ENCODE results near the gene ZMYND8.
"Not testable (repeated sequence)": the region's sequence is repeated elsewhere in the genome, so short reads cannot be mapped to it uniquely, and the experiment has no call there.

The ZMYND8 gene

DNA sequence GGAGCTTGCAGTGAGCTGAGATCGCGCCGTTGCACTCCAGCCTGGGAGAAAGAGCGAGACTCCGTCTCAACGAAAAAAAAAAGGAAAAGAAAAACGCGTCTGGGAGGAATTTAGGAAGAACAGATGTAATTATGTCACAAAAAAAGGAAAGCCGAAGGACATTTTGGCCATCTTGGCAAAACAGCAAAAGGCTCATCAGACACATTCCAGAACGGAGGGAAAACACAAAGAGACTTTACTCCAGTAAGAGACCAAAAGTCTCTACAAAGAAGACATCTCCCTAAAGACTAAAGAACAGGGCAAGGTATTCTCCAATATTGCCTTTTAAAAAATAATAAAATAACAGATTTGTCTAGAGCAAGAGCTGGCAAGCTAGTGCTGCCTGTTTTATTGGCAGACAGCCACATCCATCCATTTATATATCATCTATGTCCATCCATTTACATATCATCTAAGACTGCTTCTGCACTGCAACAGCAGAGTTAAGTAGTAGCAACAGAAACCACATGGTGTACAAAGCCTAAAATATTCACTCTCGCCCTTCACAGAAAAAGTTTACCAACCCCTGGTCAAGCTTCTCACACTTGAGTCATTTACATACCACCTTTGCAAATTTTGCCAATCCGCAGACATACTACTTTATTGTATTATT is 133.9 kb downstream of the ZMYND8 start:
- no peak for DNase-seq

- DNase-seq, result no peak
Observed at GRCh38 chr20:47221036-47221625, 135.4 kb downstream of the ZMYND8 start.

DNA sequence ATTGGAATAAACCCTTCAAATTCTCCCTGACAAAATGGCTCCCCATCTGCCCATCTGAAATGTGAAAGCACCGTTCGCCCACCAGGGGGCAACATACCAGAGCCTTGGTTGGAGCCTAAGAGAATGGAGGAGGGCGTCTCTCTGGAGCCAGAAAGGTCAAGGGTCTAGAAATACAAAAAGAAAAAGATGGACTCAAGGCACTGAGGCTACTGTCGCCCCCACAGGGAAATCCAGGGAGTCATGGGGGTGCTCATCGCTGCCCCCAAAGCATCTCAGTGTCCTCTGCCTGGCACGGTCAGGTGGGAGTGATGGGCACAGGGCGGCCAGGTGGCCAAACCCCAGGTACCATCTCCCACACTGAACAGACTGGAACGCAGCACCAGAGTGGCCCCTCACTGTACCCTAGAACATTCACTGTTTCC is 136.3 kb downstream of the ZMYND8 start:
- DNase-seq, result no peak

GRCh38 chr20:47217482-47218446 is 138.7 kb downstream of the ZMYND8 start:
- no peak for DNase-seq

GRCh38 chr20:47216819-47217410 is 139.6 kb downstream of the ZMYND8 start:
- DNase-seq, result no peak

GRCh38 chr20:47215653-47216397 is 140.7 kb downstream of the ZMYND8 start:
- no peak for DNase-seq

DNA sequence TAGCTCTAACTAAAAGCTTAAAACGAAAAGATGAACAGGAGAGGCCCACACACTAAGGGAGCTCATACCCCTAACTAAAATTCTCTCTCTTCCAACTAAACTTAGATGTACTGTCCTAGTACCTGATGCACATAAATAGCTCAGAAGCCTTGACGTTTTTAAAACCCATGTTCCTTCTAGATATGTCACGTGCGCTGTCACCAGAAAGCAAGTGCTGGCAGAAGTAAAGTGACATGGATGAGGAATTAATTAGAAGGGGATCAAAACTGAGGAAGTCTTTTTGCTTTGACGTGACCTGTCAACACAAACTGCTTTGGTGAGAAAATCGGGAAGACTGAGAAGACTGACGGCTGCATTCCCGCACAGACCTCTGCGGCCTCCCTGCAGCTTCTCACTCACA is 142.5 kb downstream of the ZMYND8 start:
- no peak for DNase-seq

DNA sequence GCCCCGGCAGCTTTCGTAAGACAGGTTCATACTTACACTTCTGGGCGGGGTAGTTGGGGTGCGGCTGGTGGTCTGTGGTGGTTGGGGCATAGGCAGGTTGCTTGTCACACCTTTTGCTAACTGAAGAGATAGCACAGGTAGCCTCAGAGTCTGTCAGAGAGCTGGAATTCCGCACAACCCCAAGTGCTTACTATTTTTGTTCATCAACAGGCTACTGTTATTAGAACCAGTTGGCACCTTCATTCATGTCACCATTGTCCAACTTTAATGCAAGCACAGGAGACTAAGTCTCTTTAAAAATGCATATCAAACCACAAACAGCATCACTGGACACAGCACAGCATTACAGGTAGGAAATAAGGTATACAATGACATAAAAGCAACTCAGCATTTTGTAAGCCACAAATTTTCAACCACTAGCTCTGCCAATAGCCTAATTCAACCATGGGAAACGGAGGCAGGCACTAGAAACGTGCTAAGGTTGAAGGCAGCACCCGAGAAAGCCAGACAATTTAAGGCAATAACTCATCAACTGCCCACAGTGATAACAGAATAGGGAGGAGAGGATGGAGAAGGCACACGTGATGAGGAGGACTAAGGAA is 143.8 kb downstream of the ZMYND8 start:
- no peak for DNase-seq

GRCh38 chr20:47211036-47211435 is 145.5 kb downstream of the ZMYND8 start:
- DNase-seq, result no peak

- DNase-seq, result no peak
Observed at GRCh38 chr20:47210470-47210869, 146.0 kb downstream of the ZMYND8 start.

- DNase-seq, result no peak
Observed at GRCh38 chr20:47209982-47210381, 146.5 kb downstream of the ZMYND8 start.

DNA sequence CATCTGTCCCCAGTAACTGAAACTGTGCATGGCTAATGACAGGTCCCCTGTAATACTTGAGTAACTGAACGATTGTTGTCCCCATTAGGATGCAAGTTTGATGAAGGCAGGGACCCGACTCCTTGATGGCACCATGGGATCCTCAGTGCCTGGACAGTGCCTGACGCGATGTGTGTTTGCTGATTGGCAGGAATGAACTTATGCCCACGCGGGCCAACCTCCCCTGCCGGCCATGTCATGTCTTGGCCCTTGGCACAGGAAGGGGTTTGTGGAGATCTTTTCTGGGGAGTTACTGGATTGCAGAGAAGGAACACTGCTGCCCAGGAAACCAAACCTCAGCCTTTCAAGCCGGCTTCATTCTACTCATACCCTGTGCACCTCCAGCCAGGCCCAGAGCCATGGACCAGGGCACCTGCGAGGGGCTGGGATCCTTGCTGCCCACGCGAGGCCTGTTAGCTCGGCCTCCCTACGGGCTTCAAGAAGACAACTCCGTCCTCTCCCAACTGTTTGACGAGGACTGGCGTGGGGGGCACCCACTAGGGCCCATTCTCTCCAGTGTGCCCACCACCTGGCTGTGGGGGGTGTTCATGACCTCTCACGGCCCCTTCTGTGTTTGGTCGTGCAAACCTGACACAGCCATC is 147.8 kb downstream of the ZMYND8 start:
- DNase-seq, result no peak

DNA sequence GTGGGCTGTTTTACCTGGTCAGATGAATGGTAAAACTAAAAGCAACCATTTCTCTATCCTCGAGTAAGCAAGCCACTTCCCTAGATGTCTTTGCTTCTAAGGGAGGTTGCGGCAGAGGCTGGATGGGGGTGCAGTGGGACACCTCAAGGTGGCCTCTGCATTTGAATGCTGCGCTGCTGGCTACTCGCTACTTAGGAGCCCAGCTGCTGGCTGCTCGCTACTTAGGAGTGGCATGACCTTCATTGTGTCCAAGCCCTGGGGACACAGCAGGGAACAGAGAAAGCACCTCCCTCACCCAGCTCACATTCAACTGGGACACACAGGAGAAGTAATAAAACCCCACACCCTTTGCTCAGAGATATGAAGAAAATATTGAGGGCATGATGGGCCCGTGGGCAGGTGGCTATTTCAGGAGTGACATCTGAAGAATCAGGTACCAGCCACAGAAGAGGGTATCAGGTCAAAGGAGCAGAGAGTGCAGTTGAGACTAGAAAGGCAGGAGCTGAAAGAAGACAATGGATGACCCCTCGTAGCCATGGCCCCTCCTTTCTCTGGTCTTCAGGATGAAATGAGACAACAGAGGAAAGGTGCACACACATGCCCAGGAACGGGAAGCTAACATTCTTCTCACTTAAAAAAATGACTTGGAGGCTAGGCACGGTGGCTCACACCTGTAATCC is 149.4 kb downstream of the ZMYND8 start:
- DNase-seq, result no peak

DNA sequence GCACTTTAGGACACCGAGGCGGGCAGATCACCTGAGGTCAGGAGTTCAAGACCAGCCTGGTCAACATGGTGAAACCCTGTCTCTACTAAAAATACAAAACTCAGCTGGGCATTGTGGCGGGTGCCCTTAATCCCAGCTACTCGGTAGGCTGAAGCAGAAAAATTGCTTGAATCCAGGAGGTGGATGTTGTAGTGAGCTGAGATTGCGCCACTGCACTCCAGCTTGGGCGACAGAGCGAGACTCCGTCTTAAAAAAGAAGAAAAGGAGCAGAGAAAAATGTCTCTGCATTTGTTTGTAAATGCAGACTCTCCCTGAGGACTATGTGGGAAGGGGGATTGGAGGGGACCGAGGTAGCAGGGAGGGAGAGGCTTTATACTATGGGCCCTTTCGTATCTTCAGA is 149.9 kb downstream of the ZMYND8 start:
- DNase-seq, result not testable (repeated sequence)

DNA sequence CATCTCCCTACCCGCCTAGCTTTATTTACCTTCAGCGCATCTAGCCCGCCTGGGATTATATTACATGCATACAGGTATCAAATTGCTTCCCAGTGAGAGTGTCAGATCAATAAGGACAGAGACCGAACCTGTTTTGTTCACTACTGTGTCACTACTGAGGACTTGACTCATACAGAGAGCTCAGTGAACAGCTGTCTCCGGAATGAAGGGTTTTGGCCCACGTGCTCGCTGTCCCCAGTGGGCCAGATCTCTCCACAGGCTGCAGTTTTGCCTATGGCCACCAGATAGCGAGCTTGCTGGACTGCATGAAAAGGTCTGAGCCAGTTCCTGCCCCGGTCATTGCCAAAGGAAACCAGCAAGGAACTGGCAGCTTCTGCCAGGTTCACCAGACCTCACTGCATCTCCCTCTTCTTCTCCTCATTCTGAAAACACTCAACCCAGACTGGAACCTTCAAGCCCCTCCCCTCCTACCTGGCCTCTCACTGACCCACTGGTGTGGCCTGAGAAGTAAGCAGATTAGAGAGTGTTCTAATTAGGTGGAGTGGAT is 150.8 kb downstream of the ZMYND8 start:
- DNase-seq, result no peak

GRCh38 chr20:47204850-47205122 is 151.7 kb downstream of the ZMYND8 start:
- DNase-seq, result not testable (repeated sequence)

- no peak for DNase-seq
Observed at GRCh38 chr20:47204008-47204849, 152.3 kb downstream of the ZMYND8 start.

- no peak for DNase-seq
Observed at GRCh38 chr20:47202733-47203667, 153.5 kb downstream of the ZMYND8 start.
